Measurements from ENCODE around the gene KRTAP5-9.
A peak's percentile ranks its signal among the peaks of the same experiment; 100 is the strongest.
"Not testable (repeated sequence)": the region's sequence is repeated elsewhere in the genome, so short reads cannot be mapped to it uniquely, and the experiment has no call there.

Gene KRTAP5-9

GRCh38 chr11:71571101-71571850 lies 23.1 kb downstream of the KRTAP5-9 start:
- not testable (repeated sequence) for H3K36me3 ChIP-seq (replicated peaks in 1 of 2; ENCODE audit: control insufficient read depth in 2 of 2, insufficient read depth in 2 of 2, low read length in 2 of 2); H2BK120ac ChIP-seq (ENCODE audit: low read depth, low read length); H2AK5ac ChIP-seq (ENCODE audit: low read depth, low read length); H3K27ac ChIP-seq (replicated peaks; ENCODE audit: low read length); H3K18ac ChIP-seq (ENCODE audit: low read length); H3K14ac ChIP-seq (ENCODE audit: low read length); H3K27me3 ChIP-seq (ENCODE audit: control insufficient read depth in 3 of 3, insufficient read depth in 3 of 3, low read depth in 1 of 3, low read length in 3 of 3); H2AFZ ChIP-seq (ENCODE audit: low read length); H3K79me1 ChIP-seq (ENCODE audit: low read depth, low read length); H3K9me3 ChIP-seq (replicated peaks in 1 of 2; ENCODE audit: control insufficient read depth in 2 of 2, insufficient read depth in 1 of 2, low read depth in 1 of 2, low read length in 2 of 2); H3K4me2 ChIP-seq (ENCODE audit: insufficient read depth, low read length, poor library complexity, severe bottlenecking); H2BK15ac ChIP-seq (ENCODE audit: low read length); H3K9ac ChIP-seq (ENCODE audit: low read depth, low read length, poor library complexity); H4K91ac ChIP-seq (ENCODE audit: low read depth, low read length, poor library complexity); H2BK5ac ChIP-seq (ENCODE audit: low read length); DNase-seq (ENCODE audit: low spot score); H4K8ac ChIP-seq (ENCODE audit: low read depth, low read length); H3K4me3 ChIP-seq (ENCODE audit: low read length in 2 of 2); H2BK12ac ChIP-seq (ENCODE audit: low read length); H3K4ac ChIP-seq (ENCODE audit: low read length)
- no CpG with 5 or more reads among the region's 39 CpGs for WGBS, 2 donors (ENCODE audit: extremely low coverage in 2 of 2, insufficient read length in 2 of 2, insufficient replicate concordance in 1 of 2)
- Histone ChIP-seq H3K23ac (ENCODE audit: low read depth, low read length, poor library complexity) (peak overlapping the region; percentile 1), H3K4me1 (ENCODE audit: control insufficient read depth in 2 of 2, insufficient read depth in 1 of 2, low read depth in 1 of 2, low read length in 2 of 2) (peaks cover 0 to 10% of the 10 kb centered on the region in 2 donors)

GRCh38 chr11:71572811-71573210 lies 24.6 kb downstream of the KRTAP5-9 start:
- Histone ChIP-seq H2AFZ (ENCODE audit: low read length) (no peak overlapping the region), H4K8ac (ENCODE audit: low read depth, low read length) (no peak overlapping the region), H2AK5ac (ENCODE audit: low read depth, low read length) (no peak overlapping the region), H4K91ac (ENCODE audit: low read depth, low read length, poor library complexity) (no peak overlapping the region), H3K36me3 (replicated peaks in 1 of 2; ENCODE audit: control insufficient read depth in 2 of 2, insufficient read depth in 2 of 2, low read length in 2 of 2) (no peaks in the 10 kb centered on the region), H3K18ac (ENCODE audit: low read length) (peak overlapping the region; percentile 45), H2BK5ac (ENCODE audit: low read length) (no peak overlapping the region), H3K27ac (replicated peaks; ENCODE audit: low read length) (no peak overlapping the region), H3K4me3 (ENCODE audit: low read length in 2 of 2) (no peak overlapping the region), H3K9ac (ENCODE audit: low read depth, low read length, poor library complexity) (no peak overlapping the region), H3K4me1 (ENCODE audit: control insufficient read depth in 2 of 2, insufficient read depth in 1 of 2, low read depth in 1 of 2, low read length in 2 of 2) (peaks cover 0 to 8% of the 10 kb centered on the region in 2 donors), H3K4ac (ENCODE audit: low read length) (no peak overlapping the region), H3K27me3 (ENCODE audit: control insufficient read depth in 3 of 3, insufficient read depth in 3 of 3, low read depth in 1 of 3, low read length in 3 of 3) (peaks cover 0 to 5% (median 0%) of the 10 kb centered on the region in 3 experiments), H3K9me3 (replicated peaks in 1 of 2; ENCODE audit: control insufficient read depth in 2 of 2, insufficient read depth in 1 of 2, low read depth in 1 of 2, low read length in 2 of 2) (peaks cover 0 to 4% of the 10 kb centered on the region in 2 donors), H3K4me2 (ENCODE audit: insufficient read depth, low read length, poor library complexity, severe bottlenecking) (no peak overlapping the region), H2BK15ac (ENCODE audit: low read length) (peak overlapping the region; percentile 43), H3K79me1 (ENCODE audit: low read depth, low read length) (no peaks in the 10 kb centered on the region), H3K14ac (ENCODE audit: low read length) (peak overlapping the region; percentile 50), H3K23ac (ENCODE audit: low read depth, low read length, poor library complexity) (peak overlapping the region; percentile 25), H2BK12ac (ENCODE audit: low read length) (no peak overlapping the region), H2BK120ac (ENCODE audit: low read depth, low read length) (no peak overlapping the region)
- DNase-seq (ENCODE audit: low spot score): no peak
- WGBS, 2 donors (ENCODE audit: extremely low coverage in 2 of 2, insufficient read length in 2 of 2, insufficient replicate concordance in 1 of 2): no CpG with 5 or more reads among the region's 11 CpGs

GRCh38 chr11:71574418-71574817 lies 26.2 kb downstream of the KRTAP5-9 start:
- no peak overlapping the region for H2BK5ac ChIP-seq (ENCODE audit: low read length)
- no peak overlapping the region for H2BK15ac ChIP-seq (ENCODE audit: low read length)

GRCh38 chr11:71575723-71576424 lies 27.7 kb downstream of the KRTAP5-9 start:
- H2BK15ac ChIP-seq (ENCODE audit: low read length): no peak overlapping the region
- no peak overlapping the region for H2BK12ac ChIP-seq (ENCODE audit: low read length)
- peaks cover 0 to 8% of the 10 kb centered on the region in 2 donors for H3K4me1 ChIP-seq (ENCODE audit: control insufficient read depth in 2 of 2, insufficient read depth in 1 of 2, low read depth in 1 of 2, low read length in 2 of 2)
- no peak for DNase-seq (ENCODE audit: low spot score)
- no peak overlapping the region for H3K23ac ChIP-seq (ENCODE audit: low read depth, low read length, poor library complexity)
- H4K91ac ChIP-seq (ENCODE audit: low read depth, low read length, poor library complexity): no peak overlapping the region
- no peaks in the 10 kb centered on the region for H3K36me3 ChIP-seq (replicated peaks in 1 of 2; ENCODE audit: control insufficient read depth in 2 of 2, insufficient read depth in 2 of 2, low read length in 2 of 2)
- H3K4me3 ChIP-seq (ENCODE audit: low read length in 2 of 2): no peak overlapping the region
- H4K8ac ChIP-seq (ENCODE audit: low read depth, low read length): no peak overlapping the region
- H3K9me3 ChIP-seq (replicated peaks in 1 of 2; ENCODE audit: control insufficient read depth in 2 of 2, insufficient read depth in 1 of 2, low read depth in 1 of 2, low read length in 2 of 2): peaks cover 0 to 4% of the 10 kb centered on the region in 2 donors
- H3K14ac ChIP-seq (ENCODE audit: low read length): no peak overlapping the region
- H3K4me2 ChIP-seq (ENCODE audit: insufficient read depth, low read length, poor library complexity, severe bottlenecking): no peak overlapping the region
- H2BK5ac ChIP-seq (ENCODE audit: low read length): no peak overlapping the region
- no peak overlapping the region for H2AFZ ChIP-seq (ENCODE audit: low read length)
- H3K9ac ChIP-seq (ENCODE audit: low read depth, low read length, poor library complexity): no peak overlapping the region
- H3K4ac ChIP-seq (ENCODE audit: low read length): no peak overlapping the region
- no peak overlapping the region for H2BK120ac ChIP-seq (ENCODE audit: low read depth, low read length)
- no peak overlapping the region for H3K18ac ChIP-seq (ENCODE audit: low read length)
- H3K79me1 ChIP-seq (ENCODE audit: low read depth, low read length): no peaks in the 10 kb centered on the region
- H3K27me3 ChIP-seq (ENCODE audit: control insufficient read depth in 3 of 3, insufficient read depth in 3 of 3, low read depth in 1 of 3, low read length in 3 of 3): no peaks in the 10 kb centered on the region
- WGBS, 2 donors (ENCODE audit: extremely low coverage in 2 of 2, insufficient read length in 2 of 2, insufficient replicate concordance in 1 of 2): no CpG with 5 or more reads among the region's 4 CpGs
- no peak overlapping the region for H2AK5ac ChIP-seq (ENCODE audit: low read depth, low read length)
- H3K27ac ChIP-seq (replicated peaks; ENCODE audit: low read length): no peak overlapping the region

More at GRCh38 chr11:71574418-71574817, 26.2 kb downstream of the KRTAP5-9 start:
- Histone ChIP-seq H4K91ac (ENCODE audit: low read depth, low read length, poor library complexity) (no peak overlapping the region), H2AFZ (ENCODE audit: low read length) (no peak overlapping the region), H3K18ac (ENCODE audit: low read length) (no peak overlapping the region), H3K4me1 (ENCODE audit: control insufficient read depth in 2 of 2, insufficient read depth in 1 of 2, low read depth in 1 of 2, low read length in 2 of 2) (peaks cover 0 to 8% of the 10 kb centered on the region in 2 donors), H2AK5ac (ENCODE audit: low read depth, low read length) (no peak overlapping the region), H3K9me3 (replicated peaks in 1 of 2; ENCODE audit: control insufficient read depth in 2 of 2, insufficient read depth in 1 of 2, low read depth in 1 of 2, low read length in 2 of 2) (peaks cover 0 to 4% of the 10 kb centered on the region in 2 donors), H3K23ac (ENCODE audit: low read depth, low read length, poor library complexity) (no peak overlapping the region), H3K27ac (replicated peaks; ENCODE audit: low read length) (no peak overlapping the region), H3K36me3 (replicated peaks in 1 of 2; ENCODE audit: control insufficient read depth in 2 of 2, insufficient read depth in 2 of 2, low read length in 2 of 2) (no peaks in the 10 kb centered on the region), H3K27me3 (ENCODE audit: control insufficient read depth in 3 of 3, insufficient read depth in 3 of 3, low read depth in 1 of 3, low read length in 3 of 3) (peaks cover 0 to 4% (median 0%) of the 10 kb centered on the region in 3 experiments), H2BK12ac (ENCODE audit: low read length) (no peak overlapping the region), H3K4me3 (ENCODE audit: low read length in 2 of 2) (no peak overlapping the region), H3K4ac (ENCODE audit: low read length) (no peak overlapping the region), H4K8ac (ENCODE audit: low read depth, low read length) (no peak overlapping the region), H3K9ac (ENCODE audit: low read depth, low read length, poor library complexity) (no peak overlapping the region), H3K4me2 (ENCODE audit: insufficient read depth, low read length, poor library complexity, severe bottlenecking) (no peak overlapping the region), H2BK120ac (ENCODE audit: low read depth, low read length) (no peak overlapping the region), H3K79me1 (ENCODE audit: low read depth, low read length) (no peaks in the 10 kb centered on the region), H3K14ac (ENCODE audit: low read length) (no peak overlapping the region)
- WGBS, 2 donors (ENCODE audit: extremely low coverage in 2 of 2, insufficient read length in 2 of 2, insufficient replicate concordance in 1 of 2): no CpG with 5 or more reads among the region's 5 CpGs
- DNase-seq (ENCODE audit: low spot score): no peak
